ENCODE results near the gene CIITA. TPM values are rescaled to one million over a fixed set of nuclear protein-coding genes. Genes with fewer than 3 reads are reported as not detected.

Gene CIITA
- total RNA-seq, 1 experiment from 2014 or later, result 0.26 TPM

DNA sequence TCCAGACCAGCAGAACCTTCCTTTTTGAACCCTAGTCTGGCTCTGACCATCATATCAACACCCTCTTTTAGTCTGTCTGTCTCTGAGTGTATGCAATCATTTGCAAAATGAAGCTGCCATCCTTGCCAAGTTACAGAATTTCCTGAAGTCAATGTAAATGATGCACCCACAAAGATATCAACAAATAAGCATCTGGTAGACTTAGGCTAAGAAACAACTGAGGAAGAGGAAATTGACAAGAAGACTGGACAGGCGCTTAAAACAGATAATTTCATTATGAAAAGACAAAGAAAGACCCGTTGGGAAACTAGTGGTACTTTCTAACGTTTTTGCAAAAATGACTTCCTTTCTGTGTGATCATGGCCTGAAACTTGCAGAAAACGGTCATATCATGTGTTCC, 24.7 kb upstream of the CIITA start (continued):
- TF ChIP-seq ESRRA (CRISPR knock-in tag; IDR thresholded peaks at IDR 0.05; ENCODE audit: borderline replicate concordance), result no peak
- no peak for TF ChIP-seq HMGA2 (CRISPR knock-in tag; IDR thresholded peaks at IDR 0.05)

GRCh38 chr16:10852948-10853347, 24.1 kb upstream of the CIITA start:
- TF ChIP-seq, protein P1, sequence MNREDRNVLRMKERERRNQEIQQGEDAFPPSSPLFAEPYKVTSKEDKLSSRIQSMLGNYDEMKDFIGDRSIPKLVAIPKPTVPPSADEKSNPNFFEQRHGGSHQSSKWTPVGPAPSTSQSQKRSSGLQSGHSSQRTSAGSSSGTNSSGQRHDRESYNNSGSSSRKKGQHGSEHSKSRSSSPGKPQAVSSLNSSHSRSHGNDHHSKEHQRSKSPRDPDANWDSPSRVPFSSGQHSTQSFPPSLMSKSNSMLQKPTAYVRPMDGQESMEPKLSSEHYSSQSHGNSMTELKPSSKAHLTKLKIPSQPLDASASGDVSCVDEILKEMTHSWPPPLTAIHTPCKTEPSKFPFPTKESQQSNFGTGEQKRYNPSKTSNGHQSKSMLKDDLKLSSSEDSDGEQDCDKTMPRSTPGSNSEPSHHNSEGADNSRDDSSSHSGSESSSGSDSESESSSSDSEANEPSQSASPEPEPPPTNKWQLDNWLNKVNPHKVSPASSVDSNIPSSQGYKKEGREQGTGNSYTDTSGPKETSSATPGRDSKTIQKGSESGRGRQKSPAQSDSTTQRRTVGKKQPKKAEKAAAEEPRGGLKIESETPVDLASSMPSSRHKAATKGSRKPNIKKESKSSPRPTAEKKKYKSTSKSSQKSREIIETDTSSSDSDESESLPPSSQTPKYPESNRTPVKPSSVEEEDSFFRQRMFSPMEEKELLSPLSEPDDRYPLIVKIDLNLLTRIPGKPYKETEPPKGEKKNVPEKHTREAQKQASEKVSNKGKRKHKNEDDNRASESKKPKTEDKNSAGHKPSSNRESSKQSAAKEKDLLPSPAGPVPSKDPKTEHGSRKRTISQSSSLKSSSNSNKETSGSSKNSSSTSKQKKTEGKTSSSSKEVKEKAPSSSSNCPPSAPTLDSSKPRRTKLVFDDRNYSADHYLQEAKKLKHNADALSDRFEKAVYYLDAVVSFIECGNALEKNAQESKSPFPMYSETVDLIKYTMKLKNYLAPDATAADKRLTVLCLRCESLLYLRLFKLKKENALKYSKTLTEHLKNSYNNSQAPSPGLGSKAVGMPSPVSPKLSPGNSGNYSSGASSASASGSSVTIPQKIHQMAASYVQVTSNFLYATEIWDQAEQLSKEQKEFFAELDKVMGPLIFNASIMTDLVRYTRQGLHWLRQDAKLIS (CRISPR knock-in tag; IDR thresholded peaks at IDR 0.05; ENCODE audit: borderline replicate concordance), result no peak
- TF ChIP-seq, protein P2, sequence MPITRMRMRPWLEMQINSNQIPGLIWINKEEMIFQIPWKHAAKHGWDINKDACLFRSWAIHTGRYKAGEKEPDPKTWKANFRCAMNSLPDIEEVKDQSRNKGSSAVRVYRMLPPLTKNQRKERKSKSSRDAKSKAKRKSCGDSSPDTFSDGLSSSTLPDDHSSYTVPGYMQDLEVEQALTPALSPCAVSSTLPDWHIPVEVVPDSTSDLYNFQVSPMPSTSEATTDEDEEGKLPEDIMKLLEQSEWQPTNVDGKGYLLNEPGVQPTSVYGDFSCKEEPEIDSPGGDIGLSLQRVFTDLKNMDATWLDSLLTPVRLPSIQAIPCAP (CRISPR knock-in tag; IDR thresholded peaks at IDR 0.05), result no peak
- TF ChIP-seq ZBTB21 (CRISPR knock-in tag; IDR thresholded peaks at IDR 0.05; ENCODE audit: borderline replicate concordance) (no peak), ZNF512 (CRISPR knock-in tag; IDR thresholded peaks at IDR 0.05; ENCODE audit: borderline replicate concordance) (no peak), HMGXB4 (CRISPR knock-in tag; IDR thresholded peaks at IDR 0.05) (no peak), ZNF263 (CRISPR knock-in tag; IDR thresholded peaks at IDR 0.05; ENCODE audit: low read depth) (no peak), SP1 (CRISPR knock-in tag; conservative IDR thresholded peaks at IDR 0.05) (no peak), CTCF (IDR thresholded peaks at IDR 0.05) (no peak), EMX1 (CRISPR knock-in tag; IDR thresholded peaks at IDR 0.05) (no peak), TCF7 (CRISPR knock-in tag; IDR thresholded peaks at IDR 0.05; ENCODE audit: low read depth) (no peak), JUN (CRISPR knock-in tag; IDR thresholded peaks at IDR 0.05) (no peak), GRHL2 (CRISPR knock-in tag; IDR thresholded peaks at IDR 0.05; ENCODE audit: insufficient replicate concordance, severe bottlenecking) (no peak), TEAD4 (CRISPR knock-in tag; IDR thresholded peaks at IDR 0.05) (no peak), ZNF317 (CRISPR knock-in tag; IDR thresholded peaks at IDR 0.05; ENCODE audit: borderline replicate concordance, low read depth) (no peak), ZNF232 (CRISPR knock-in tag; IDR thresholded peaks at IDR 0.05) (no peak), MYBL2 (CRISPR knock-in tag; IDR thresholded peaks at IDR 0.05) (no peak), ZNF423 (CRISPR knock-in tag; IDR thresholded peaks at IDR 0.05) (no peak), AR (CRISPR knock-in tag; IDR thresholded peaks at IDR 0.05) (no peak), E2F4 (CRISPR knock-in tag; IDR thresholded peaks at IDR 0.05; ENCODE audit: borderline replicate concordance, low read depth) (no peak), ZNF138 (CRISPR knock-in tag; conservative IDR thresholded peaks at IDR 0.05) (no peak)
- Mint-ChIP-seq H3K27ac (no peak overlapping the region), H3K36me3 (no peaks in the 10 kb centered on the region), H3K4me3 (no peak overlapping the region), H3K9me3 (no peaks in the 10 kb centered on the region), H3K27me3 (ENCODE audit: low read depth) (peaks cover 2% of the 10 kb centered on the region; the same call in 1 of the 2 replicates), H3K4me1 (no peaks in the 10 kb centered on the region)
- POLR2A ChIA-PET, result no interaction called here
- DNase-seq (ENCODE audit: low spot score) (no peak), ATAC-seq (no peak)
- CTCF ChIA-PET, result interaction anchor here (2.1 kb wide), 1 partner anchor 66 kb away, joined by 5 read pairs; no protein-coding TSS in a partner anchor
